Gastroesophageal sphincter (tissue), 4 donors: ENCODE measurements around the gene UBXN10. TPM values are rescaled to one million over a fixed set of nuclear protein-coding genes. Genes with fewer than 3 reads are reported as not detected.

Experiments
- ATAC-seq: fragments of 150-250 bp; one replicate; pipeline ENCODE4 v1.9.1; 2016; ENCODE audit warnings: mild to moderate bottlenecking, moderate library complexity
- H3K27ac ChIP-seq, 4 donors: fragments of 200-600 bp; sonication (generic) in 3 of 4; 1 replicate in 3 of 4; 2 replicates in 1 of 4; pipeline ENCODE4 v1.5.1; 2016 to 2019
- H3K27me3 ChIP-seq: fragments of 200-600 bp; sonication (generic); one replicate; pipeline ENCODE4 v1.5.1; 2019
- H3K36me3 ChIP-seq, 2 donors: fragments of 200-600 bp; sonication (generic); one replicate each; pipeline ENCODE4 v1.5.1; 2019; ENCODE audit warnings: control low read depth in 1 of 2
- H3K4me1 ChIP-seq, 3 donors: fragments of 200-600 bp; sonication (generic); 1 replicate in 2 of 3; 2 replicates in 1 of 3; pipeline ENCODE4 v1.5.1; 2016 to 2019; ENCODE audit warnings: control low read depth in 2 of 3
- H3K4me3 ChIP-seq, 2 donors: fragments of 200-600 bp; sonication (generic); one replicate each; pipeline ENCODE4 v1.5.1; 2019; ENCODE audit warnings: mild to moderate bottlenecking in 1 of 2, moderate library complexity in 1 of 2
- H3K9me3 ChIP-seq, 3 donors: fragments of 200-600 bp; sonication (generic); one replicate each; pipeline ENCODE4 v1.5.1; 2017 to 2019; ENCODE audit warnings: control low read depth in 2 of 3
- EP300 ChIP-seq: sonication (generic); formaldehyde crosslinking; IDR thresholded peaks from one replicate; pipeline ENCODE4 v1.6.1; 2017; ENCODE audit warnings: antibody characterized with exemption, mild to moderate bottlenecking
- POLR2A ChIP-seq, 2 donors: fragments of 450-650 bp; IDR thresholded peaks; one replicate each; pipeline ENCODE4 v1.6.1; 2017; ENCODE audit warnings: antibody characterized with exemption in 2 of 2, mild to moderate bottlenecking in 2 of 2, moderate library complexity in 1 of 2
- POLR2AphosphoS5 ChIP-seq: sonication (generic); formaldehyde crosslinking; IDR thresholded peaks from one replicate; pipeline ENCODE4 v1.6.1; 2017; ENCODE audit warnings: antibody characterized with exemption
- WGBS, 2 donors: methylation state at CpG; one replicate each; pipeline ENCODE4 v1.1.5; 2018; ENCODE audit warnings: low coverage in 1 of 2; 5-methylcytosine and 5-hydroxymethylcytosine counted together
- total RNA-seq, 4 donors: library from RNA; depleted of rRNA; stranded (reverse); fragments of >200 nt; gene quantifications; one replicate each; pipeline ENCODE4 v1.1.0, GENCODE V29; 2016
- TF ChIP-seq, protein P1 (sequence below), 4 experiments: fragments of 200-600 bp in 2 of 4; fragments of 450-650 bp in 2 of 4; sonication (generic) in 1 of 4; IDR thresholded peaks; one replicate each; pipeline ENCODE4 v1.5.1; 2017 to 2019; ENCODE audit warnings: antibody characterized with exemption in 4 of 4, mild to moderate bottlenecking in 2 of 4, moderate library complexity in 2 of 4

Gene UBXN10
- total RNA-seq, 4 donors from 2014 or later, result 9.2 to 27.9 (median 18.8) TPM

- H3K4me1 ChIP-seq, result no peaks in the 10 kb centered on the region
- no peaks in the 10 kb centered on the region for H3K9me3 ChIP-seq
- no peak for ATAC-seq
- WGBS, 2 donors, result 100% methylated on average over 2 of the region's 2 CpGs
- TF ChIP-seq POLR2AphosphoS5 (no peak), POLR2A (IDR thresholded peaks at IDR 0.05) (no peak), EP300 (no peak)
- TF ChIP-seq, protein P1, sequence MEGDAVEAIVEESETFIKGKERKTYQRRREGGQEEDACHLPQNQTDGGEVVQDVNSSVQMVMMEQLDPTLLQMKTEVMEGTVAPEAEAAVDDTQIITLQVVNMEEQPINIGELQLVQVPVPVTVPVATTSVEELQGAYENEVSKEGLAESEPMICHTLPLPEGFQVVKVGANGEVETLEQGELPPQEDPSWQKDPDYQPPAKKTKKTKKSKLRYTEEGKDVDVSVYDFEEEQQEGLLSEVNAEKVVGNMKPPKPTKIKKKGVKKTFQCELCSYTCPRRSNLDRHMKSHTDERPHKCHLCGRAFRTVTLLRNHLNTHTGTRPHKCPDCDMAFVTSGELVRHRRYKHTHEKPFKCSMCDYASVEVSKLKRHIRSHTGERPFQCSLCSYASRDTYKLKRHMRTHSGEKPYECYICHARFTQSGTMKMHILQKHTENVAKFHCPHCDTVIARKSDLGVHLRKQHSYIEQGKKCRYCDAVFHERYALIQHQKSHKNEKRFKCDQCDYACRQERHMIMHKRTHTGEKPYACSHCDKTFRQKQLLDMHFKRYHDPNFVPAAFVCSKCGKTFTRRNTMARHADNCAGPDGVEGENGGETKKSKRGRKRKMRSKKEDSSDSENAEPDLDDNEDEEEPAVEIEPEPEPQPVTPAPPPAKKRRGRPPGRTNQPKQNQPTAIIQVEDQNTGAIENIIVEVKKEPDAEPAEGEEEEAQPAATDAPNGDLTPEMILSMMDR (IDR thresholded peaks at IDR 0.05), result no peak
- no peaks in the 10 kb centered on the region for H3K36me3 ChIP-seq
- H3K4me3 ChIP-seq, result no peak overlapping the region
- H3K27ac ChIP-seq, result no peak overlapping the region
- peaks cover 57% of the 10 kb centered on the region for H3K27me3 ChIP-seq
Measured at GRCh38 chr1:20223106-20223505, 37.2 kb downstream of the UBXN10 start.

- Histone ChIP-seq H3K27me3 (peaks cover 64% of the 10 kb centered on the region), H3K9me3 (no peaks in the 10 kb centered on the region), H3K36me3 (no peaks in the 10 kb centered on the region), H3K4me3 (no peak overlapping the region), H3K4me1 (no peaks in the 10 kb centered on the region), H3K27ac (no peak overlapping the region)
- TF ChIP-seq POLR2A (IDR thresholded peaks at IDR 0.05) (no peak), POLR2AphosphoS5 (no peak), EP300 (no peak)
- TF ChIP-seq, protein P1 (IDR thresholded peaks at IDR 0.05), result no peak
- ATAC-seq, result no peak
- 34 to 49% methylated on average over 7 to 17 of the region's 18 CpGs for WGBS, 2 donors
Measured at GRCh38 chr1:20223551-20224419, 37.9 kb downstream of the UBXN10 start.

DNA sequence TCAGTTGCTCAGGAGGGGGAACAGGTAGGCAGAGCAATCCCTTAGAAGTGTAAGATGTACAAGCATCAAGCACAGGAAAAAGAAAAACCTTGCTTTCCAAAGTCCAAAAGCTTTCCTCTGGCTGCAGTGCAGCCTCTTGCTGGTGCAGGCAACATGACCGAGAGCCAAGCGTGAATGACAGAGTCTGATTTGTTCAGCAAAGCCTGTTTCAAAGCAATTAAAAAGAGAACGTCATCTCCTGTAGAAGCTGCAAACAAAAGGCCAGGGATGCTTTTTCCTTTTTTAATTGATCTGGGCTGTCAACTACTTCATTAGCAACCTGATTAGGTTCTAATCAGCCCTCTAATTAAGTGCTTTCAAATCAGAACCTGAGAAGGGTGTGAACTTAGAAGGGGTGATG is 38.6 kb downstream of the UBXN10 start:
- no peak for ATAC-seq

GRCh38 chr1:20227704-20228103 is 41.8 kb downstream of the UBXN10 start:
- Histone ChIP-seq H3K27ac (no peak overlapping the region), H3K36me3 (no peaks in the 10 kb centered on the region), H3K27me3 (peaks cover 70% of the 10 kb centered on the region), H3K9me3 (no peaks in the 10 kb centered on the region), H3K4me3 (no peak overlapping the region), H3K4me1 (no peaks in the 10 kb centered on the region)
- WGBS, 2 donors, result 44 to 46% methylated on average over 2 to 4 of the region's 4 CpGs
- ATAC-seq, result no peak
- TF ChIP-seq POLR2AphosphoS5, result no peak

More for the DNA sequence above, 38.6 kb downstream of the UBXN10 start:
- no peaks in the 10 kb centered on the region for H3K4me1 ChIP-seq
- no peak for TF ChIP-seq POLR2AphosphoS5
- no peak for TF ChIP-seq EP300
- TF ChIP-seq, protein P1 (IDR thresholded peaks at IDR 0.05), result no peak
- TF ChIP-seq POLR2A (IDR thresholded peaks at IDR 0.05), result no peak
- H3K36me3 ChIP-seq, result no peaks in the 10 kb centered on the region
- H3K9me3 ChIP-seq, result no peaks in the 10 kb centered on the region
- H3K27me3 ChIP-seq, result peaks cover 66% of the 10 kb centered on the region
- no peak overlapping the region for H3K4me3 ChIP-seq
- 31 to 70% methylated on average over 2 to 3 of the region's 3 CpGs for WGBS, 2 donors
- no peak overlapping the region for H3K27ac ChIP-seq

DNA sequence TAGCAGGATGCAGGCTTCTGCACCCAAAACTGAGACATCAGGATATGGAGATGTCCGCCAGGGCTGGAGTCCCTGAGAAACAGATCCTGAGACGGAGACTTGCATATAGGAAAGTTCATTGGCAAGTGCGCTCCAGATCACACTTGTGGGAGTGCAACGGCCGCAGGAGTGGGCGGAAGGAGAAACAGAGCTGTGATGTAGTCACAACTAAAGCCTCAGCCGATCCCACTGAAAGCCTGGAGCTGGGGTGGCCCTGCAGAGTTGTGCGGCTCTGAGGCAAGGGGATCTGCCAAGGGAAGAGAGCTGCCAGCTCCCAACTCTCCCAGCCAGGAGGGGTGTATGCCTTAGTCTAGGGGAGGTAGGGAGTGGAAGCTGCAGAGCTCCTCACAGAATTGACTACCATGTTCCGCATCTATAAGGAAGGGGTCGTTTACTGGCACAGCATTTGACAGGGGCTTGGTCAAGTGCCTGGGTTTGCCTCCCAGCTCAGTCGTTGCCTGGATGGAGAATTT is 42.5 kb downstream of the UBXN10 start:
- no peaks in the 10 kb centered on the region for H3K4me1 ChIP-seq
- 75 to 87% methylated on average over 6 to 11 of the region's 11 CpGs for WGBS, 2 donors
- H3K27me3 ChIP-seq, result peaks cover 71% of the 10 kb centered on the region
- H3K4me3 ChIP-seq, result no peak overlapping the region
- H3K36me3 ChIP-seq, result no peaks in the 10 kb centered on the region
- no peak overlapping the region for H3K27ac ChIP-seq
- TF ChIP-seq POLR2A (IDR thresholded peaks at IDR 0.05), result no peak
- TF ChIP-seq EP300, result no peak
- TF ChIP-seq, protein P1 (IDR thresholded peaks at IDR 0.05), result no peak
- TF ChIP-seq POLR2AphosphoS5, result no peak
- H3K9me3 ChIP-seq, result no peaks in the 10 kb centered on the region
- ATAC-seq, result no peak
